ENCODE data around the gene HOPX.
"Not testable (repeated sequence)": the region's sequence is repeated elsewhere in the genome, so short reads cannot be mapped to it uniquely, and the experiment has no call there.

Gene HOPX

GRCh38 chr4:56689201-56689969, 8.3 kb upstream of the HOPX start:
- DNase-seq: no peak
- intact Hi-C loops (cut with DNase I): no loop called here

GRCh38 chr4:56688094-56688647, 7.1 kb upstream of the HOPX start:
- intact Hi-C loops (cut with DNase I): no loop called here
- no peak for DNase-seq

- DNase-seq: no peak
- intact Hi-C loops (cut with DNase I): no loop called here
These were observed 5.6 kb upstream of the HOPX start for GRCh38 chr4:56686537-56687231.

GRCh38 chr4:56684320-56685050, 3.4 kb upstream of the HOPX start:
- intact Hi-C loops (cut with DNase I): no loop called here

GRCh38 chr4:56683455-56683854, 2.4 kb upstream of the HOPX start:
- intact Hi-C loops (cut with DNase I): no loop called here

More at GRCh38 chr4:56684320-56685050, 3.4 kb upstream of the HOPX start:
- peak in 1 of 10 donors; percentile 44 for DNase-seq

GRCh38 chr4:56681853-56682525, 893 bp upstream of the HOPX start:
- intact Hi-C loops (cut with DNase I): no loop called here
- DNase-seq: no peak

More at GRCh38 chr4:56683455-56683854, 2.4 kb upstream of the HOPX start:
- no peak for DNase-seq

GRCh38 chr4:56680266-56680665, 830 bp downstream of the HOPX start:
- no peak for DNase-seq
- intact Hi-C loops (cut with DNase I): no loop called here

GRCh38 chr4:56677711-56678110, 3.4 kb downstream of the HOPX start:
- intact Hi-C loops (cut with DNase I): no loop called here
- no peak for DNase-seq

GRCh38 chr4:56674984-56675383, 6.1 kb downstream of the HOPX start:
- DNase-seq: no peak
- intact Hi-C loops (cut with DNase I): no loop called here

- DNase-seq: no peak
- intact Hi-C loops (cut with DNase I): no loop called here
These were observed 9.2 kb downstream of the HOPX start for GRCh38 chr4:56671860-56672259.

- no peak for DNase-seq
- intact Hi-C loops (cut with DNase I): no loop called here
These were observed 9.7 kb downstream of the HOPX start for GRCh38 chr4:56671373-56671772.

- intact Hi-C loops (cut with DNase I): no loop called here
- no peak for DNase-seq
These were observed 12.8 kb downstream of the HOPX start for GRCh38 chr4:56668267-56668666.

- DNase-seq; intact Hi-C loops (cut with DNase I): not testable (repeated sequence)
These were observed 13.7 kb downstream of the HOPX start for GRCh38 chr4:56667396-56667795.

GRCh38 chr4:56666279-56666678, 14.8 kb downstream of the HOPX start:
- DNase-seq: no peak
- intact Hi-C loops (cut with DNase I): no loop called here

- DNase-seq: no peak
- intact Hi-C loops (cut with DNase I): no loop called here
These were observed 15.3 kb downstream of the HOPX start for GRCh38 chr4:56665781-56666180.

GRCh38 chr4:56662782-56663468, 18.2 kb downstream of the HOPX start:
- DNase-seq: no peak
- intact Hi-C loops (cut with DNase I): no loop called here

- intact Hi-C loops (cut with DNase I): loop anchor here (10.0 kb wide), 1 partner anchor 145 kb away; no protein-coding TSS in a partner anchor
- DNase-seq: no peak
These were observed 21.1 kb downstream of the HOPX start for GRCh38 chr4:56659946-56660345.

GRCh38 chr4:56658528-56658927, 22.6 kb downstream of the HOPX start:
- no peak for DNase-seq
- intact Hi-C loops (cut with DNase I): loop anchor here (10.0 kb wide), 1 partner anchor 146 kb away; no protein-coding TSS in a partner anchor

- intact Hi-C loops (cut with DNase I): loop anchor here (10.0 kb wide), 1 partner anchor 147 kb away; no protein-coding TSS in a partner anchor
These were observed 23.3 kb downstream of the HOPX start for GRCh38 chr4:56657818-56658217.

GRCh38 chr4:56657128-56657527, 24.0 kb downstream of the HOPX start:
- no peak for DNase-seq
- intact Hi-C loops (cut with DNase I): loop anchor here (10.0 kb wide), 1 partner anchor 148 kb away; no protein-coding TSS in a partner anchor

More at GRCh38 chr4:56657818-56658217, 23.3 kb downstream of the HOPX start:
- peak in 8 of 10 donors; percentile 37 to 90 (median 60) for DNase-seq
